ENCODE measurements around the gene GGT6. TPM values are rescaled to one million over a fixed set of nuclear protein-coding genes. Genes with fewer than 3 reads are reported as not detected.

Gene GGT6
- total and polyA plus RNA-seq, 2 experiments from 2014 or later, result not detected

- H3K27me3 ChIP-seq, result no peaks in the 10 kb centered on the region
- H3K36me3 ChIP-seq, result no peaks in the 10 kb centered on the region
- peak in 1 of 2 donors; percentile 72 for DNase-seq (ENCODE audit: low read depth in 1 of 2, low spot score in 1 of 2)
- no peak for TF ChIP-seq CTCF (IDR thresholded peaks at IDR 0.05; ENCODE audit: low read depth, low read length)
- H3K4me3 ChIP-seq, result no peak overlapping the region
- H3K4me1 ChIP-seq (ENCODE audit: low read depth), result peaks cover 6% of the 10 kb centered on the region
- H3K27ac ChIP-seq, result no peak overlapping the region
- no peaks in the 10 kb centered on the region for H3K9me3 ChIP-seq (ENCODE audit: low read depth)
Measured at GRCh38 chr17:4530799-4531730, 29.3 kb downstream of the GGT6 start.

GRCh38 chr17:4529533-4530152, 30.7 kb downstream of the GGT6 start:
- TF ChIP-seq CTCF (IDR thresholded peaks at IDR 0.05; ENCODE audit: low read depth, low read length), result no peak

GRCh38 chr17:4527566-4528125, 32.7 kb downstream of the GGT6 start:
- no peak for TF ChIP-seq CTCF (IDR thresholded peaks at IDR 0.05; ENCODE audit: low read depth, low read length)
- H3K9me3 ChIP-seq (ENCODE audit: low read depth), result no peaks in the 10 kb centered on the region
- no peaks in the 10 kb centered on the region for H3K4me1 ChIP-seq (ENCODE audit: low read depth)
- no peak overlapping the region for H3K4me3 ChIP-seq
- DNase-seq (ENCODE audit: low read depth in 1 of 2, low spot score in 1 of 2), result no peak
- H3K27me3 ChIP-seq, result no peaks in the 10 kb centered on the region
- no peak overlapping the region for H3K27ac ChIP-seq
- H3K36me3 ChIP-seq, result no peaks in the 10 kb centered on the region

More at GRCh38 chr17:4529533-4530152, 30.7 kb downstream of the GGT6 start:
- no peaks in the 10 kb centered on the region for H3K36me3 ChIP-seq
- no peak for DNase-seq (ENCODE audit: low read depth in 1 of 2, low spot score in 1 of 2)
- H3K9me3 ChIP-seq (ENCODE audit: low read depth), result no peaks in the 10 kb centered on the region
- H3K4me1 ChIP-seq (ENCODE audit: low read depth), result no peaks in the 10 kb centered on the region
- no peak overlapping the region for H3K27ac ChIP-seq
- H3K27me3 ChIP-seq, result no peaks in the 10 kb centered on the region
- no peak overlapping the region for H3K4me3 ChIP-seq

- Histone ChIP-seq H3K27me3 (no peaks in the 10 kb centered on the region), H3K9me3 (ENCODE audit: low read depth) (no peaks in the 10 kb centered on the region), H3K27ac (no peak overlapping the region), H3K4me3 (no peak overlapping the region), H3K36me3 (no peaks in the 10 kb centered on the region), H3K4me1 (ENCODE audit: low read depth) (no peaks in the 10 kb centered on the region)
- no peak for TF ChIP-seq CTCF (IDR thresholded peaks at IDR 0.05; ENCODE audit: low read depth, low read length)
- peak in 1 of 2 donors; percentile 18 for DNase-seq (ENCODE audit: low read depth in 1 of 2, low spot score in 1 of 2)
Measured at GRCh38 chr17:4527134-4527533, 33.2 kb downstream of the GGT6 start.

- Histone ChIP-seq H3K4me3 (no peak overlapping the region), H3K9me3 (ENCODE audit: low read depth) (no peaks in the 10 kb centered on the region), H3K4me1 (ENCODE audit: low read depth) (no peaks in the 10 kb centered on the region), H3K27me3 (no peaks in the 10 kb centered on the region), H3K36me3 (no peaks in the 10 kb centered on the region), H3K27ac (no peak overlapping the region)
- TF ChIP-seq CTCF (IDR thresholded peaks at IDR 0.05; ENCODE audit: low read depth, low read length), result no peak
- no peak for DNase-seq (ENCODE audit: low read depth in 1 of 2, low spot score in 1 of 2)
Measured at GRCh38 chr17:4525691-4526397, 34.5 kb downstream of the GGT6 start.

Data from cardiac muscle cell (in vitro differentiated cells and primary cell).